Activated CD4-positive, alpha-beta memory T cell treated with anti-CD3 and anti-CD28 coated beads for 36 hours (primary cell): ENCODE measurements around the gene ZC3H12A. TPM values are rescaled to one million over a fixed set of nuclear protein-coding genes. Genes with fewer than 3 reads are reported as not detected.
A peak's percentile ranks its signal among the peaks of the same experiment; 100 is the strongest.

Experiments used
- CTCF ChIA-PET: fragments of 350-600 bp; sonication (Branson Sonifier 250); formaldehyde crosslinking; loops from one replicate; lab custom pipeline; 2021; ENCODE audit warnings: antibody characterized with exemption, inconsistent platforms; lab: Charles Lee
- POLR2A ChIA-PET: fragments of 350-600 bp; sonication (Branson Sonifier 250); formaldehyde crosslinking; loops from one replicate; lab custom pipeline; 2021; ENCODE audit warnings: antibody characterized with exemption; lab: Charles Lee
- DNase-seq: peaks from one replicate; pipeline ENCODE4 v3.0.0-alpha.2; 2020
- H3K27ac Mint-ChIP-seq: one replicate; pipeline ENCODE4 v1.8.0; 2021; ENCODE audit warnings: mixed read lengths
- H3K27me3 Mint-ChIP-seq: one replicate; pipeline ENCODE4 v1.8.0; 2021; ENCODE audit warnings: mixed read lengths
- H3K36me3 Mint-ChIP-seq: one replicate; pipeline ENCODE4 v1.8.0; 2021; ENCODE audit warnings: mixed read lengths
- H3K4me1 Mint-ChIP-seq: one replicate; pipeline ENCODE4 v1.8.0; 2021; ENCODE audit warnings: low read depth, mixed read lengths
- H3K4me3 Mint-ChIP-seq: one replicate; pipeline ENCODE4 v1.8.0; 2021; ENCODE audit warnings: mild to moderate bottlenecking, mixed read lengths
- H3K9me3 Mint-ChIP-seq: one replicate; pipeline ENCODE4 v1.8.0; 2021; ENCODE audit warnings: mixed read lengths
- intact Hi-C: fragments of 100-400 bp; cut with micrococcal nuclease; formaldehyde crosslinking; loops from one replicate; pipeline ENCODE4 v1.15.1; 2023
- total RNA-seq, 2 experiments: library from RNA; stranded (reverse); gene quantifications; one replicate each; pipeline ENCODE4 v1.2.3, GENCODE V29; 2021

ZC3H12A gene
- total RNA-seq, 2 experiments from 2014 or later: 39.0 to 40.8 TPM

DNA sequence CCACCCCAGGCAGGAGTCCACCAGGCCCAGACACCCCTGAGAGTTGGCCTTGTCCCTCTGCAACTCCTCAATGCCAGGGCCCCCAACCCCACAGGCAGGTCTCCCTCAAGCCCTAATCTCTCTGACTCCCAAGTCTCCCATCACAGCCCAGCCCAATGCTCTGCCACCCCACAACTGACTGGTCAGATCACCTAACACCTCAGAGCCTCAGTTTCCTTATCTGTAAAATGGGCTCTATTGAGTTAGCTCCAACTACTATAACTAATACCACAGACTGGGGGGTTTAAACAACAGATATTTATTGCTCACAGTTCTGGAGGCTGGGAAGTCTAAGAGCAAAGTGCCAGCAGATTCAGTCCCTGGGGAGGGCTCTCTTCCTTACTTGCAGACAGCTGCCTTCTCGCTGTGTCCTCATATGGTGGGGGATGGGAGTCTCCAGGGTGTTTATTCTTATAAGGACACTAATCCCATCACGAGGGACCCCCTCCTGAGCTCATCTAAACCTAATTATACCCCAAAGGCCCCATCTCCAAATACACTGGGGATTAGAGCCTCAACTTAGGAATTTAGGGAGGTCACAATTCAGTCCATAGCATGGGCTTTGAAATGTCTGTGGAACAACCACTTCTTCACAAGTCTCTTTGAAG is 34.9 kb upstream of the ZC3H12A start:
- H3K9me3 Mint-ChIP-seq: no peaks in the 10 kb centered on the region
- H3K4me3 Mint-ChIP-seq: no peak overlapping the region
- intact Hi-C loops: no loop called here
- no peak for DNase-seq
- ChIA-PET CTCF (interaction anchor here (1.2 kb wide), 1 partner anchor 48 kb away, joined by 3 read pairs; no protein-coding TSS in a partner anchor), POLR2A (no interaction called here)
- H3K27ac Mint-ChIP-seq: no peak overlapping the region
- no peaks in the 10 kb centered on the region for H3K4me1 Mint-ChIP-seq
- no peaks in the 10 kb centered on the region for H3K36me3 Mint-ChIP-seq
- peaks cover 8% of the 10 kb centered on the region for H3K27me3 Mint-ChIP-seq

DNA sequence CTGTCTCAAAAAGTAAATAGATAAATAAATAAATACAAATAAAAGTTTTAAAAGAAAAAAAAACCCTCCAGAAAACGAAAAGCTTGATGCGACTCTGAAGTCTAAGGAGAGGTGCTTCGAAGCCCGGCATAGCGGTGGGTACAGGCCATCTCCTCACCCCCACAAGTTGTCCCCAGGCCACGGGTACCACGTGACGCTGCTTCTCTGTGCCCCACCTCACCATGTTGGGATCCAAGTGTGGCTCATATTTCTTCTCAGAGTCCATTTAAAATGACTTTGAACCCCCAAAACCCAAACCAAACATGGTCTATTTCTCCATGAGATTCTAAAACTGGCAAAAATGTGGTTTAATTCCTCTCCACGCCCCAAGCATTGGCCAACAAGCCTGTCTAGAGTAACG is 32.9 kb upstream of the ZC3H12A start:
- CTCF ChIA-PET: interaction anchor here (0.6 kb wide), 1 partner anchor 10 kb away, joined by 4 read pairs; no protein-coding TSS in a partner anchor
- Mint-ChIP-seq H3K36me3 (no peaks in the 10 kb centered on the region), H3K4me3 (no peak overlapping the region), H3K27ac (no peak overlapping the region), H3K27me3 (peaks cover 8% of the 10 kb centered on the region), H3K9me3 (no peaks in the 10 kb centered on the region), H3K4me1 (no peaks in the 10 kb centered on the region)
- DNase-seq: no peak
- POLR2A ChIA-PET: no interaction called here
- intact Hi-C loops: no loop called here

DNA sequence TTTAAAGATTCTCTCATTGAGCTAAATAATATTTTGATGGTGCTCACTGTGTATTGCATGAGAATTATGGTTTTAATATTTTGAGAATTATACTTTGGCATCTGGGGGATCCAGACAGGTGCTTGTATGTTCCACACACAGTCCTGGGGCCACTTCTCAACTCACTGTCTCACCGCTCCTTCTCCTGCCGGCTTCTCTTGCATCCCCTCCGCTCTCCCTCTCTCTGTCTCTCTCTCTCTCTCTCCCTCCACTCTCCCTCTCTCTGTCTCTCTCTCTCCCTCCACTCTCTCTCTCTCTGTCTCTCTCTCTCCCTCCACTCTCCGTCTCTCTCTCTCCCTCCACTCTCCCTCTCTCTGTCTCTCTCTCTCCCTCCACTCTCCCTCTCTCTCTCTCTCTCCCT is 32.2 kb upstream of the ZC3H12A start:
- H3K9me3 Mint-ChIP-seq: no peaks in the 10 kb centered on the region
- DNase-seq: no peak
- ChIA-PET CTCF (interaction anchor here (0.6 kb wide), 1 partner anchor 11 kb away, joined by 4 read pairs; no protein-coding TSS in a partner anchor), POLR2A (no interaction called here)
- intact Hi-C loops: no loop called here
- H3K36me3 Mint-ChIP-seq: no peaks in the 10 kb centered on the region
- peaks cover 11% of the 10 kb centered on the region for H3K27me3 Mint-ChIP-seq
- no peaks in the 10 kb centered on the region for H3K4me1 Mint-ChIP-seq
- H3K4me3 Mint-ChIP-seq: no peak overlapping the region
- no peak overlapping the region for H3K27ac Mint-ChIP-seq

DNA sequence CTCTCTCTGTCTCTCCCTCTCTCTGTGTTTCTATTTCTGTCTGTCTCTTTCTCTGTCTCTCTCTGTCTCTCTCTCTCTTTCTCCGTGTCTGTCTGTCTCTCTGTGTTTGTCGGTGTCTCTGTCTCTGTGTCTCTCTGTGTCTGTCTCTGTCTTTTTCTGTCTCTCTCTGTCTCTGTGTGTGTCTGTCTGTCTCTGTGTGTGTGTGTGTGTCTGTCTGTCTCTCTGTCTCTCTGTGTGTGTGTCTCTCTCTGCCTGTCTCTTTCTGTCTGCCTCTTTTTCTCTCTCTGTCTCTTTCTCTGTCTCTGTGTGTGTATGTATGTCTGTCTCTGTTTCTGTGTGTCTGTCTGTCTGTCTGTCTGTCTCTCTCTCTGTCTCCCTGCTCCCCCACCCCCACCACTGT is 31.7 kb upstream of the ZC3H12A start:
- Mint-ChIP-seq H3K9me3 (no peaks in the 10 kb centered on the region), H3K4me3 (no peak overlapping the region), H3K27ac (no peak overlapping the region), H3K27me3 (peaks cover 11% of the 10 kb centered on the region), H3K36me3 (no peaks in the 10 kb centered on the region), H3K4me1 (no peaks in the 10 kb centered on the region)
- intact Hi-C loops: no loop called here
- no peak for DNase-seq
- ChIA-PET POLR2A (no interaction called here), CTCF (interaction anchor here (1.8 kb wide), 1 partner anchor 8 kb away, joined by 7 read pairs; no protein-coding TSS in a partner anchor)

DNA sequence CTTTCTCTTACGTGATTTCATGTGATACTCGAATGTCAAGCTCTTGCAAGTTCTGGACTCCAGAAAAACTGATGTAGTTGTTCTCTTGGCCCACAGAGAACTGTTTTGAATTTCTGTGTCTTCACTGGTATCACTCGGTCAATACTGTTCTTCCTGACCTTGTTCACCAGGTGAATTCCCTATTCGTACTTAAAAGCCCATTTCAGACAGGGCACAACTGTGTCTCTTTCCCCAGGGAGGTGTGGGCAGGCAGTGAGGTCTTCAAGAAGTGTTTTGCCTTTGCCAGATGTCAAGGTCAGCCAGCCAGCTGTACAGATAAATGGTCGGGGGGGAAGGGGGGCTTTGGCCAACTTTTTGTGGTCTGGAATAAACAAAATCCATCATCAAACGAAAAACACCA is 27.5 kb upstream of the ZC3H12A start:
- Mint-ChIP-seq H3K4me1 (peaks cover 7% of the 10 kb centered on the region), H3K9me3 (no peaks in the 10 kb centered on the region), H3K27ac (no peak overlapping the region), H3K27me3 (peaks cover 11% of the 10 kb centered on the region), H3K36me3 (no peaks in the 10 kb centered on the region), H3K4me3 (no peak overlapping the region)
- ChIA-PET CTCF (interaction anchor here (0.8 to 1.3 kb wide), 4 partner anchors 8 to 235 kb away, joined by 3 to 4 read pairs (median 3); no protein-coding TSS in a partner anchor), POLR2A (no interaction called here)
- no peak for DNase-seq
- intact Hi-C loops: no loop called here

DNA sequence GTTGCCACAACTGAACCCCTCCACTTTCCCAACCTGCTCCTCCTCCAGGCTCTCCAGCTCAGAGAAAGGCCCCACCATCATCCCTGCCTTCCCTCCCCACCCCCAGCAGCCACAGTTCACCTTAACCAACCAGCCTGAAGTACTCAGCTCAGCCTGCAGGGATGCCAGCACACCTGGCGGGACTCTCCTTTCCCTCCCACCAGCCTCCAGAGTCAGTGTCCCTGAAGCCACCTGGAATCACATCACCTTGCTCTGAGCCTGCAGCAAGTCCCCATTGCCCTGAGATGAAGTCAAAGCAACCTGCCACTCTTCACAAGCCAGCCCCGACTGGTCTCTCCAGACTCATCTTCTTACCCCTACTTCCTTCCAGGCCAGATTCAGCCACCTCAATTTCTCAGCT is 26.2 kb upstream of the ZC3H12A start:
- POLR2A ChIA-PET: no interaction called here
- Mint-ChIP-seq H3K36me3 (no peaks in the 10 kb centered on the region), H3K9me3 (no peaks in the 10 kb centered on the region), H3K4me3 (no peak overlapping the region), H3K4me1 (peaks cover 7% of the 10 kb centered on the region), H3K27me3 (peaks cover 9% of the 10 kb centered on the region), H3K27ac (no peak overlapping the region)
- intact Hi-C loops: no loop called here
- DNase-seq: no peak
- CTCF ChIA-PET: no interaction called here

DNA sequence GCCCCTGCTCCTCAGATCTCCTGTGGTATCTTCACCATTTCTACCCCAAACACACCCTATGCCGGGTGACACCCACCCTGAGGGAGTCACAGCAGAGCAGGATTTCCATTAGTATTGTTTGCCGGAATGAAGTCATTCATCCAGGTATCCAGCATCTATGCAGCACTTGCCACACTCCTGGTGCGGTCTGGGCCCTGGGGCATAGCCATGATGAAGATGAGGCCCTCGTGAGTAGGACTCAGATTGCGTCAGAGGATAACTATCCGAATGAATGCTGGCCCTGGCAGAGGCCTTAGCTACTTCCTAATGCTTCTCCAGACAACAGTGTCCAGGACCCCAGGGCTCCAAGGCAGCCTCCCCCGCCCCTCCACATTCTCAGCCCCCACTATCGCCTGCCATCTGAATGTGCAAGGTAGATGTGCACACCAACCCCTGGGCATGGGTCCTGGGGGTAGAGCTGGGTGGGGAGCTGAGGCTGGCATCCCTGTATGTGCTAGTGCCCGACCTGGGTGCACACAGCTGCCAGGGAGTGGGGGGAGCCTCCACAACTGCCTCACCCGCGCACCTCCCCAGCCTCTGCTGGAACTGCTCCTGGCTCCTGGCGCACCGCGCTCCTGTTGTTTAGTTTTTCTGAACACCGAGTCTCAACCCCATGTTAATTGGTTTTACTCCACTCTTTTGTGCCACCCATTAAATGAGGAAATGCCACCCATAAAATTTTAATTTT is 25.5 kb upstream of the ZC3H12A start:
- Mint-ChIP-seq H3K27ac (no peak overlapping the region), H3K4me1 (peaks cover 7% of the 10 kb centered on the region), H3K4me3 (no peak overlapping the region), H3K36me3 (no peaks in the 10 kb centered on the region), H3K27me3 (peaks cover 9% of the 10 kb centered on the region), H3K9me3 (no peaks in the 10 kb centered on the region)
- CTCF ChIA-PET: interaction anchor here (2.5 to 2.6 kb wide), 2 partner anchors 15 to 38 kb away, joined by 7 to 25 read pairs; no protein-coding TSS in a partner anchor
- POLR2A ChIA-PET: no interaction called here
- intact Hi-C loops: no loop called here
- no peak for DNase-seq

DNA sequence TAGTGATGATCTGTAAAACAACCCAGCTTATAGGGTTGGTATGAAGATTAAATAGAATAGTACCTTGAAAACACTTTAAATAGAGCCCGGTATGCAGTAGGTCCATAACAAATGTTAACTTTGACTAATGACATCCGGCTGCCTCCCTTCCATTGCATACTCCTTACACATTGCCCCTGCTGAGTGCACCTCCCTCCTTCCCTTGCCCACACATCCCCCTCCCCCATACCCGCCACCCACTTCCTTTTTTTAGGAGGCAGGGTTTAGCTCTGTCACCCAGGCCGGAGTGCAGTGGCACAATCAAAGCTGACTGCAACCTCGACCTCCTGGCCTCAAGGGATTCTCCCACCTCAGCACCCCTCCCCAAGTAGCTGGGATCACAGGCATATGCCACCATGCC is 24.4 kb upstream of the ZC3H12A start:
- peak overlapping the region; percentile 18 for H3K27ac Mint-ChIP-seq
- H3K27me3 Mint-ChIP-seq: peaks cover 9% of the 10 kb centered on the region
- peaks cover 8% of the 10 kb centered on the region for H3K4me1 Mint-ChIP-seq
- CTCF ChIA-PET: interaction anchor here (1.0 to 2.6 kb wide), 3 partner anchors 16 to 65 kb away, joined by 3 to 25 read pairs (median 7); partner anchors contain the start of gene MEAF6
- no peaks in the 10 kb centered on the region for H3K9me3 Mint-ChIP-seq
- POLR2A ChIA-PET: interaction anchor here (0.6 to 0.9 kb wide), 2 partner anchors 22 to 28 kb away, joined by 3 read pairs; no protein-coding TSS in a partner anchor
- H3K36me3 Mint-ChIP-seq: peaks cover 1% of the 10 kb centered on the region
- DNase-seq: peak; percentile 58
- intact Hi-C loops: no loop called here
- H3K4me3 Mint-ChIP-seq: no peak overlapping the region

DNA sequence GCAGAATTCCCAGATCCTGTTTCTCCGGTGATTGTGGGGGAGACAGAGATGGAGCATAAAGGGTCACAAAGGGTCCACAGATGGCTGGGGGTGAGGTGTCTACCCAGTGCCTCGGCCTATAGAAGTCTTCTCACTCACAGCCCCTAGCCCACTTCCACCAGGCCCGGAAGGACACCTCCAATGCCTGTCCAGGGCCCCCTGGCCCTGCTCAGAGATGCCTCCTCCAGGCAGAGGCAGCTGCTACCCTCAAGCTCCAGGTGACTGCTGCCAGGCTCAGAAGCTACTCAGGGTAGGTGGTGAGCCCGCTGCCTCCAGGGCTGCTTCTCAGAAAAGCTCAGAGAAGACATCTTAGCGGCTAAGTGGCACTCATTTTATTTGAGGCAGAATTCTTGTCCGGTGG is 22.0 kb upstream of the ZC3H12A start:
- intact Hi-C loops: no loop called here
- ChIA-PET CTCF (interaction anchor here (1.0 to 7.3 kb wide), 3 partner anchors 10 to 229 kb away, joined by 3 to 241 read pairs (median 4); no protein-coding TSS in a partner anchor), POLR2A (no interaction called here)
- no peak overlapping the region for H3K4me3 Mint-ChIP-seq
- no peak for DNase-seq
- H3K27me3 Mint-ChIP-seq: no peaks in the 10 kb centered on the region
- H3K4me1 Mint-ChIP-seq: peaks cover 10% of the 10 kb centered on the region
- no peaks in the 10 kb centered on the region for H3K9me3 Mint-ChIP-seq
- H3K27ac Mint-ChIP-seq: no peak overlapping the region
- peaks cover 3% of the 10 kb centered on the region for H3K36me3 Mint-ChIP-seq

DNA sequence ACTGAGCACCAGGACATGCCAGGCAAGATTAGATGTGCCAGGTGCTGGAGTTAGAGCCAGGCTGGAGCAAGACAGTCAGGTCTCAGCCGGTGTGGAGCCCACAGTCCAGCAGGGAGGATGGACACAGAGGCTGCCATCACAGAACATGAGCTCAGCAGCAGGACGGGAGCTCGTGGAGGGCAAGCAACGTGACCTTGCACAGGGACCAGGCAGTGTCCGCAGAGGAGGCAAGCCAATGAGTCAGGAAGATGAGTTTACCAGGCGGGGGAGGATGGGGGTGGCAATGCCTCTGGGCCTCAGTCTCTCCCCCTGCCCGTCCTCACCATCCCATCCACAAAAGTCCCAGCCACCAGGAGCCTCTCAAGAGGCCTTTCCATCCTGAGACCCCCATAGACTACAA is 20.7 kb upstream of the ZC3H12A start:
- DNase-seq: no peak
- H3K27ac Mint-ChIP-seq: no peak overlapping the region
- CTCF ChIA-PET: interaction anchor here (0.8 to 7.3 kb wide), 10 partner anchors 11 to 938 kb away, joined by 3 to 241 read pairs (median 4); partner anchors contain the start of gene ZC3H12A
- H3K9me3 Mint-ChIP-seq: no peaks in the 10 kb centered on the region
- POLR2A ChIA-PET: no interaction called here
- H3K4me1 Mint-ChIP-seq: peaks cover 10% of the 10 kb centered on the region
- peaks cover 3% of the 10 kb centered on the region for H3K36me3 Mint-ChIP-seq
- H3K4me3 Mint-ChIP-seq: no peak overlapping the region
- H3K27me3 Mint-ChIP-seq: no peaks in the 10 kb centered on the region
- intact Hi-C loops: loop anchor here (1.0 to 2.0 kb wide), 2 partner anchors 21 to 229 kb away; partner anchors contain the start of gene ZC3H12A

DNA sequence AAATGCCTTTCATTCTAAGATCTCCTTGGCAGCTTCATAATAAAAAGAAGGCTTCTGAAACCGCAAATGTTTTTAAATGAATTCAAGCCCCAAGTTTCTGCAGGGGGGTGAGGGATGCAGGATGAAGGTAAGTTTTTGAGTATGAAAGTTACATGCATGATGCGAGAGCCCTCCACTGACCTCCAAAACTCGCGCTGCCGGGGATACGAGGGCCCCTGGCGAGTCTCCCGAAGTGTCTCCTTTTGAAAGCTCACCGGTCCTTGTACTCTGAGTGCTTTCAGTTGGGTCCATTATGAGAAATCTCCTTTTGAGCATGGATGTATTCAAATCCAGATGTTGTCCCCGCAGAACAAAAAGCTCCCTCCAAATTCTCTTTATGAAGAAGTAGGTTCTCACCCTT is 18.9 kb upstream of the ZC3H12A start:
- peaks cover 4% of the 10 kb centered on the region for H3K4me1 Mint-ChIP-seq
- ChIA-PET CTCF (interaction anchor here (0.6 to 7.3 kb wide), 12 partner anchors 9 to 227 kb away, joined by 3 to 241 read pairs (median 6); partner anchors contain the start of genes MEAF6, SNIP1 and ZC3H12A), POLR2A (interaction anchor here (1.2 to 1.5 kb wide), 2 partner anchors 22 to 32 kb away, joined by 3 to 4 read pairs; no protein-coding TSS in a partner anchor)
- H3K27me3 Mint-ChIP-seq: no peaks in the 10 kb centered on the region
- intact Hi-C loops: loop anchor here (1.0 to 2.0 kb wide), 2 partner anchors 19 to 32 kb away; partner anchors contain the start of gene ZC3H12A
- DNase-seq: no peak
- peaks cover 3% of the 10 kb centered on the region for H3K36me3 Mint-ChIP-seq
- H3K4me3 Mint-ChIP-seq: no peak overlapping the region
- H3K9me3 Mint-ChIP-seq: no peaks in the 10 kb centered on the region
- H3K27ac Mint-ChIP-seq: no peak overlapping the region

DNA sequence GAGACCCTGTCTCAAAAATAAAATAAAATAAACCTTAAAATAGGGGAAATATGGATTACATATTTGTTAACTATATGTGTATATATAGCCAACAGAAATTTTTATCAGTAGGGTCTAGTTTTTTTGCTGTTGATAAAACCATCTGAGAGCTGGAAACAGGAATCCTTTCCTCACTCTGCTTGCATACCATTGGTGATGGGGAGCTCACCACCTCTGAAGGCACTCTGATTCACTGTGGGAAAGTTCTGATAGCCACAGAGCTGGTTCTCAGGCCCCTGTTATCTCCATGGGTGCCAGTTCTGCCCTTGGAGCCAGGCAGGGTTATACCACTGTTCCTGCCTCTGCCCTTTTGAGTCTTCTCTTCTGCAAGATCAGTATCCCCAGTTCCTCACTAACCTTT is 17.8 kb upstream of the ZC3H12A start:
- intact Hi-C loops: no loop called here
- Mint-ChIP-seq H3K9me3 (no peaks in the 10 kb centered on the region), H3K4me1 (peaks cover 4% of the 10 kb centered on the region), H3K4me3 (no peak overlapping the region), H3K36me3 (peaks cover 3% of the 10 kb centered on the region), H3K27ac (no peak overlapping the region), H3K27me3 (no peaks in the 10 kb centered on the region)
- no peak for DNase-seq
- CTCF ChIA-PET: interaction anchor here (1.1 to 7.3 kb wide), 6 partner anchors 9 to 31 kb away, joined by 3 to 241 read pairs (median 12); partner anchors contain the start of gene ZC3H12A
- POLR2A ChIA-PET: interaction anchor here (1.2 to 1.3 kb wide), 2 partner anchors 21 to 31 kb away, joined by 3 to 4 read pairs; no protein-coding TSS in a partner anchor
